Esophagus squamous epithelium (tissue), 5 donors: ENCODE results near the gene ZDHHC3. TPM values are rescaled to one million over a fixed set of nuclear protein-coding genes. Genes with fewer than 3 reads are reported as not detected.

ENCODE experiments used
- DNase-seq: peaks from one replicate; lab custom pipeline; 2025; lab: John Stamatoyannopoulos, UW
- H3K27ac ChIP-seq, 4 donors: fragments of 200-600 bp; sonication (generic); one replicate each; pipeline ENCODE4 v1.5.1; 2016 to 2019; ENCODE audit warnings: mild to moderate bottlenecking in 1 of 4
- H3K27me3 ChIP-seq, 4 donors: fragments of 200-600 bp; sonication (generic); 1 replicate in 3 of 4; 2 replicates in 1 of 4; pipeline versions ENCODE4 v1.5.1 to v1.6.0; 2017 to 2021; ENCODE audit warnings: antibody characterized with exemption in 1 of 4
- H3K36me3 ChIP-seq, 3 donors: fragments of 200-600 bp; sonication (generic); one replicate each; pipeline ENCODE4 v1.5.1; 2016 to 2019
- H3K4me1 ChIP-seq, 3 donors: fragments of 200-600 bp; sonication (generic); one replicate each; pipeline ENCODE4 v1.5.1; 2017 to 2019
- H3K4me3 ChIP-seq, 4 donors: fragments of 200-600 bp; sonication (generic); 1 replicate in 3 of 4; 2 replicates in 1 of 4; pipeline ENCODE4 v1.5.1; 2016 to 2019; ENCODE audit warnings: mild to moderate bottlenecking in 2 of 4, moderate library complexity in 1 of 4
- H3K9me3 ChIP-seq, 3 donors: fragments of 200-600 bp; sonication (generic); one replicate each; pipeline ENCODE4 v1.5.1; 2016 to 2019
- POLR2A ChIP-seq, 4 donors: fragments of 450-650 bp; IDR thresholded peaks; one replicate each; pipeline ENCODE4 v1.6.1; 2017; ENCODE audit warnings: antibody characterized with exemption in 4 of 4, mild to moderate bottlenecking in 4 of 4, moderate library complexity in 3 of 4
- whole genome bisulfite sequencing, 2 donors: methylation state at CpG; one replicate each; pipeline ENCODE4 v1.1.5; 2018; 5-methylcytosine and 5-hydroxymethylcytosine counted together
- intact Hi-C: fragments of 100-400 bp; cut with DNase I; formaldehyde crosslinking; loops from one replicate; pipeline ENCODE4 v1.15.0; 2022
- total RNA-seq, 4 donors: library from RNA; depleted of rRNA; stranded (reverse); fragments of >200 nt; gene quantifications; one replicate each; pipeline ENCODE4 v1.1.0, GENCODE V29; 2016
- TF ChIP-seq, protein P1 (sequence below), 6 experiments: fragments of 450-650 bp in 4 of 6; fragments of 200-600 bp in 2 of 6; sonication (generic) in 2 of 6; IDR thresholded peaks; one replicate each; pipeline ENCODE4 v1.5.1; 2016 to 2019; ENCODE audit warnings: antibody characterized with exemption in 6 of 6, mild to moderate bottlenecking in 4 of 6, moderate library complexity in 4 of 6
- donor health status: DM: yes; HTN: yes; CAD: no.

The ZDHHC3 gene
- total RNA-seq, 4 donors from 2014 or later = 64.6 to 93.8 (median 73.0) TPM

- intact Hi-C loops = no loop called here
- H3K27ac ChIP-seq = no peak overlapping the region
- no peaks in the 10 kb centered on the region for H3K4me1 ChIP-seq
- no peak overlapping the region for H3K4me3 ChIP-seq
- WGBS, 2 donors = 57 to 79% methylated on average over 2 to 3 of the region's 3 CpGs
- peaks cover 5 to 92% (median 30%) of the 10 kb centered on the region in 3 donors for H3K36me3 ChIP-seq
- H3K27me3 ChIP-seq = no peaks in the 10 kb centered on the region
- no peak for DNase-seq
- TF ChIP-seq POLR2A (IDR thresholded peaks at IDR 0.05) = no peak
- H3K9me3 ChIP-seq = no peaks in the 10 kb centered on the region
Observed at GRCh38 chr3:44923632-44924456, 52.1 kb downstream of the ZDHHC3 start.

GRCh38 chr3:44920081-44920480, 55.9 kb downstream of the ZDHHC3 start:
- H3K27ac ChIP-seq = no peak overlapping the region
- H3K27me3 ChIP-seq = no peaks in the 10 kb centered on the region
- no peaks in the 10 kb centered on the region for H3K9me3 ChIP-seq
- TF ChIP-seq, protein P1, sequence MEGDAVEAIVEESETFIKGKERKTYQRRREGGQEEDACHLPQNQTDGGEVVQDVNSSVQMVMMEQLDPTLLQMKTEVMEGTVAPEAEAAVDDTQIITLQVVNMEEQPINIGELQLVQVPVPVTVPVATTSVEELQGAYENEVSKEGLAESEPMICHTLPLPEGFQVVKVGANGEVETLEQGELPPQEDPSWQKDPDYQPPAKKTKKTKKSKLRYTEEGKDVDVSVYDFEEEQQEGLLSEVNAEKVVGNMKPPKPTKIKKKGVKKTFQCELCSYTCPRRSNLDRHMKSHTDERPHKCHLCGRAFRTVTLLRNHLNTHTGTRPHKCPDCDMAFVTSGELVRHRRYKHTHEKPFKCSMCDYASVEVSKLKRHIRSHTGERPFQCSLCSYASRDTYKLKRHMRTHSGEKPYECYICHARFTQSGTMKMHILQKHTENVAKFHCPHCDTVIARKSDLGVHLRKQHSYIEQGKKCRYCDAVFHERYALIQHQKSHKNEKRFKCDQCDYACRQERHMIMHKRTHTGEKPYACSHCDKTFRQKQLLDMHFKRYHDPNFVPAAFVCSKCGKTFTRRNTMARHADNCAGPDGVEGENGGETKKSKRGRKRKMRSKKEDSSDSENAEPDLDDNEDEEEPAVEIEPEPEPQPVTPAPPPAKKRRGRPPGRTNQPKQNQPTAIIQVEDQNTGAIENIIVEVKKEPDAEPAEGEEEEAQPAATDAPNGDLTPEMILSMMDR (IDR thresholded peaks at IDR 0.05) = no peak
- TF ChIP-seq POLR2A (IDR thresholded peaks at IDR 0.05) = no peak
- intact Hi-C loops = no loop called here
- DNase-seq = no peak
- H3K4me1 ChIP-seq = no peaks in the 10 kb centered on the region
- peaks cover 0 to 87% (median 12%) of the 10 kb centered on the region in 3 donors for H3K36me3 ChIP-seq
- WGBS, 2 donors = 86 to 94% methylated on average over 2 to 3 of the region's 3 CpGs
- no peak overlapping the region for H3K4me3 ChIP-seq

- intact Hi-C loops = loop anchor here (10.0 kb wide), 1 partner anchor 116 kb away; no protein-coding TSS in a partner anchor
- H3K4me1 ChIP-seq = peaks cover 0 to 6% (median 0%) of the 10 kb centered on the region in 3 donors
- TF ChIP-seq POLR2A (IDR thresholded peaks at IDR 0.05) = no peak
- TF ChIP-seq, protein P1 (IDR thresholded peaks at IDR 0.05) = no peak
- DNase-seq = no peak
- 61 to 84% methylated on average over 6 of the region's 6 CpGs for WGBS, 2 donors
- H3K4me3 ChIP-seq = no peak overlapping the region
- H3K9me3 ChIP-seq = no peaks in the 10 kb centered on the region
- H3K27ac ChIP-seq = no peak overlapping the region
- peaks cover 0 to 78% (median 9%) of the 10 kb centered on the region in 3 donors for H3K36me3 ChIP-seq
- H3K27me3 ChIP-seq = no peaks in the 10 kb centered on the region
Observed at GRCh38 chr3:44918581-44918980, 57.4 kb downstream of the ZDHHC3 start.

- DNase-seq = no peak
- no peak overlapping the region for H3K27ac ChIP-seq
- peaks cover 0 to 7% (median 0%) of the 10 kb centered on the region in 3 donors for H3K4me1 ChIP-seq
- H3K36me3 ChIP-seq = peaks cover 0 to 73% (median 9%) of the 10 kb centered on the region in 3 donors
- intact Hi-C loops = loop anchor here (10.0 kb wide), 1 partner anchor 117 kb away; no protein-coding TSS in a partner anchor
- TF ChIP-seq, protein P1 (IDR thresholded peaks at IDR 0.05) = no peak
- no peak for TF ChIP-seq POLR2A (IDR thresholded peaks at IDR 0.05)
- H3K9me3 ChIP-seq = no peaks in the 10 kb centered on the region
- H3K4me3 ChIP-seq = no peak overlapping the region
- no peaks in the 10 kb centered on the region for H3K27me3 ChIP-seq
- WGBS, 2 donors = 93 to 96% methylated on average over 3 to 4 of the region's 12 CpGs
Observed at GRCh38 chr3:44918087-44918486, 57.9 kb downstream of the ZDHHC3 start.

DNA sequence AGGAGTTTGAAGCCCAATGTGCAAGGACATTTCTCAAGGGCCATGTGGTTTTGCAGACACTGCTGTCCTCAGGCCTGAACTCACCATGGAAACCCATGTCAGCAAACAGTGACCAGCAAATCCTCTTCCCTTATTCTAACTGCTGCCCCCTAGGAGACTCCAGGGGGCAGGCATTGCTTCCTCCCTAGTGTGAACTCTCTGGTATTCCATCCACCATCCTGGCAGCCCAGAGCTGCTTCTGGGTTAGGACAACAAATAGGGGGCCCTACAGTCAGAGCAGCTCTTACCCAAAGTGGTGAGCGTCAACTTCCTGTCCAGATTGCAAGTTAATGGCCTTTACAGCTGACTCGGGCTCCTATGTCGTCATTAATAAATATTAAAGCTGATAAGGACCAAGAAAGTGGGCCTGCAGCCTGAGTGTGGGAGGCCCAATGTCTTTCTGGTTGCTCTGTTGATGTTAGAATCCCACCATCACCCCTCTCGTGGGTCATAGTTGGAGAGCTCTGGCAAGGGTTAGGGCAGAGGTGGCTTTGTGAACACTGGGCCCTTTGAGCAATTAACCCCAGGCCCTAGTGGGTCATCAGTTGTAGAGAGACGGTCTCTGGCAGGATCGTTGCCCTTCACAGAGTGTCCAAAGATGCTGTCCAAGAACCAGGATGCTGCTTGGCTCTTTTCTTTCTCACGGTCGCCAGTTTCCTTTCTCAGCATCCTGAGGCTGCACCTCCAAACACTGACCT, 60.1 kb downstream of the ZDHHC3 start:
- WGBS, 2 donors = 81 to 87% methylated on average over 4 to 8 of the region's 8 CpGs
- Histone ChIP-seq H3K4me1 (peaks cover 0 to 7% (median 0%) of the 10 kb centered on the region in 3 donors), H3K27me3 (no peaks in the 10 kb centered on the region), H3K36me3 (peaks cover 0 to 50% (median 0%) of the 10 kb centered on the region in 3 donors), H3K9me3 (no peaks in the 10 kb centered on the region), H3K4me3 (no peak overlapping the region), H3K27ac (no peak overlapping the region)
- DNase-seq = no peak
- TF ChIP-seq POLR2A (IDR thresholded peaks at IDR 0.05) = no peak
- intact Hi-C loops = loop anchor here (10.0 kb wide), 1 partner anchor 119 kb away; no protein-coding TSS in a partner anchor
